Measurements from ENCODE around the gene BCL6B.

Gene BCL6B

GRCh38 chr17:7010523-7010922 lies 12.3 kb upstream of the BCL6B start:
- no peak for DNase-seq (ENCODE audit: low read depth, low spot score)

GRCh38 chr17:7011415-7011814 lies 11.4 kb upstream of the BCL6B start:
- no peak for DNase-seq (ENCODE audit: low read depth, low spot score)

- DNase-seq (ENCODE audit: low read depth, low spot score) = no peak
These were observed 11.0 kb upstream of the BCL6B start for GRCh38 chr17:7011942-7012254.

GRCh38 chr17:7014261-7014994 lies 8.4 kb upstream of the BCL6B start:
- DNase-seq (ENCODE audit: low read depth, low spot score) = no peak

GRCh38 chr17:7014995-7015958 lies 7.6 kb upstream of the BCL6B start:
- DNase-seq (ENCODE audit: low read depth, low spot score) = no peak

GRCh38 chr17:7016418-7016817 lies 6.4 kb upstream of the BCL6B start:
- no peak for DNase-seq (ENCODE audit: low read depth, low spot score)

- no peak for DNase-seq (ENCODE audit: low read depth, low spot score)
These were observed 5.7 kb upstream of the BCL6B start for GRCh38 chr17:7016886-7017826.

- no peak for DNase-seq (ENCODE audit: low read depth, low spot score)
These were observed 5.0 kb upstream of the BCL6B start for GRCh38 chr17:7017827-7018200.

GRCh38 chr17:7018331-7018964 lies 4.4 kb upstream of the BCL6B start:
- no peak for DNase-seq (ENCODE audit: low read depth, low spot score)

- DNase-seq (ENCODE audit: low read depth, low spot score) = no peak
These were observed 3.5 kb upstream of the BCL6B start for GRCh38 chr17:7019367-7019766.

GRCh38 chr17:7019839-7020519 lies 2.9 kb upstream of the BCL6B start:
- DNase-seq (ENCODE audit: low read depth, low spot score) = no peak

GRCh38 chr17:7020894-7021664 lies 1.8 kb upstream of the BCL6B start:
- no peak for DNase-seq (ENCODE audit: low read depth, low spot score)

- DNase-seq (ENCODE audit: low read depth, low spot score) = no peak
These were observed 664 bp upstream of the BCL6B start for GRCh38 chr17:7021993-7022778.

GRCh38 chr17:7023576-7024401 lies 939 bp downstream of the BCL6B start:
- DNase-seq (ENCODE audit: low read depth, low spot score) = peak; percentile 92

GRCh38 chr17:7024402-7024785 lies 1.5 kb downstream of the BCL6B start:
- DNase-seq (ENCODE audit: low read depth, low spot score) = no peak

- no peak for DNase-seq (ENCODE audit: low read depth, low spot score)
These were observed 2.4 kb downstream of the BCL6B start for GRCh38 chr17:7025245-7025644.

- DNase-seq (ENCODE audit: low read depth, low spot score) = no peak
These were observed 3.7 kb downstream of the BCL6B start for GRCh38 chr17:7026471-7027115.

GRCh38 chr17:7027335-7027734 lies 4.5 kb downstream of the BCL6B start:
- DNase-seq (ENCODE audit: low read depth, low spot score) = no peak

Measured in iPS DF 19.7 (cell line).